NCI-H2227 (cell line): ENCODE data around the gene SLC25A34.
A peak's percentile ranks its signal among the peaks of the same experiment; 100 is the strongest.

Experiments used
- DNase-seq: peaks from one replicate; lab custom pipeline; 2025; ENCODE audit not compliant: unreplicated experiment; lab: John Stamatoyannopoulos, UW

SLC25A34 gene

GRCh38 chr1:15749399-15750291 is 13.6 kb downstream of the SLC25A34 start:
- no peak for DNase-seq

- DNase-seq = no peak
Measured at GRCh38 chr1:15750924-15751323, 14.9 kb downstream of the SLC25A34 start.

GRCh38 chr1:15751717-15752116 is 15.7 kb downstream of the SLC25A34 start:
- no peak for DNase-seq

- DNase-seq = no peak
Measured at GRCh38 chr1:15753776-15754175, 17.7 kb downstream of the SLC25A34 start.

GRCh38 chr1:15755021-15755645 is 19.1 kb downstream of the SLC25A34 start:
- DNase-seq = no peak

GRCh38 chr1:15755646-15756040 is 19.6 kb downstream of the SLC25A34 start:
- no peak for DNase-seq

- no peak for DNase-seq
Measured at GRCh38 chr1:15756143-15757015, 20.3 kb downstream of the SLC25A34 start.

GRCh38 chr1:15757016-15757543 is 21.0 kb downstream of the SLC25A34 start:
- no peak for DNase-seq

- DNase-seq = peak; percentile 34
Measured at GRCh38 chr1:15757575-15758342, 21.7 kb downstream of the SLC25A34 start.

- peak; percentile 37 for DNase-seq
Measured at GRCh38 chr1:15758343-15758931, 22.4 kb downstream of the SLC25A34 start, which contains the start of gene FBLIM1. Gene FBLIM1, plus strand, starts transcription at chr1:15758795. Its CDS starts 6,189 bp downstream, at chr1:15764984.

GRCh38 chr1:15758953-15759661 is 23.0 kb downstream of the SLC25A34 start:
- no peak for DNase-seq

- no peak for DNase-seq
Measured at GRCh38 chr1:15760520-15761211, 24.6 kb downstream of the SLC25A34 start.

- no peak for DNase-seq
Measured at GRCh38 chr1:15761366-15762128, 25.5 kb downstream of the SLC25A34 start.

- DNase-seq = no peak
Measured at GRCh38 chr1:15762546-15762945, 26.5 kb downstream of the SLC25A34 start.

GRCh38 chr1:15764269-15764764 is 28.3 kb downstream of the SLC25A34 start:
- no peak for DNase-seq

- no peak for DNase-seq
Measured at GRCh38 chr1:15764890-15765289, 28.8 kb downstream of the SLC25A34 start.

- no peak for DNase-seq
Measured at GRCh38 chr1:15765495-15766194, 29.6 kb downstream of the SLC25A34 start.
